Neural cell (in vitro differentiated cells): ENCODE results near the gene CRMP1. TPM values are rescaled to one million over a fixed set of nuclear protein-coding genes. Genes with fewer than 3 reads are reported as not detected.

ENCODE experiments used
- H2AFZ ChIP-seq: fragments of 200-600, 300-800 bp; sonication (generic), shearing (Covaris generic); 2 replicates; pipeline ENCODE4 v1.6.0; 2014; ENCODE audit warnings: low read depth, mild to moderate bottlenecking, antibody characterized with exemption, low read length, moderate library complexity
- H3F3A ChIP-seq: fragments of 200-600 bp; shearing (Covaris generic); 2 replicates; pipeline ENCODE4 v1.6.1; 2016; ENCODE audit warnings: mild to moderate bottlenecking, moderate library complexity, mixed read lengths, antibody characterized with exemption, low read length; ENCODE audit not compliant: insufficient read depth, poor library complexity, severe bottlenecking
- H3K27ac ChIP-seq: fragments of 200-600, 300-800 bp; sonication (generic), shearing (Covaris generic); 2 replicates; pipeline ENCODE4 v1.5.1; 2014; ENCODE audit warnings: mild to moderate bottlenecking, low read length, moderate library complexity
- H3K27me3 ChIP-seq: fragments of 300-800, 200-600 bp; sonication (generic), shearing (Covaris generic); 2 replicates; pipeline ENCODE4 v1.6.0; 2014; ENCODE audit warnings: mild to moderate bottlenecking, low read depth, low read length, moderate library complexity; ENCODE audit not compliant: insufficient read depth
- H3K36me3 ChIP-seq: fragments of 300-800, 200-600 bp; sonication (generic), shearing (Covaris generic); 2 replicates; pipeline ENCODE4 v1.5.1; 2014; ENCODE audit warnings: mild to moderate bottlenecking, antibody characterized with exemption, low read length, moderate library complexity; ENCODE audit not compliant: insufficient read depth
- H3K4me2 ChIP-seq: fragments of 300-800, 200-600 bp; sonication (generic), shearing (Covaris generic); 2 replicates; pipeline ENCODE4 v1.6.0; 2014; ENCODE audit warnings: mild to moderate bottlenecking, low read length
- H3K4me3 ChIP-seq: fragments of 300-800, 200-600 bp; sonication (generic), shearing (Covaris generic); 2 replicates; pipeline ENCODE4 v1.5.1; 2014; ENCODE audit warnings: mild to moderate bottlenecking, low read length, moderate library complexity
- H3K79me2 ChIP-seq: fragments of 200-600 bp; shearing (Covaris generic); replicated peaks from 2 replicates; pipeline ENCODE4 v1.6.0; 2014; ENCODE audit warnings: mild to moderate bottlenecking, low read length, moderate library complexity; ENCODE audit not compliant: insufficient read depth
- H3K9ac ChIP-seq: fragments of 300-800, 200-600 bp; sonication (generic), shearing (Covaris generic); 2 replicates; pipeline ENCODE4 v1.6.1; 2016; ENCODE audit warnings: mild to moderate bottlenecking, low read length, mixed read lengths
- H3K9me2 ChIP-seq: fragments of 200-600 bp; shearing (Covaris generic); 2 replicates; pipeline ENCODE4 v1.6.1; 2016; ENCODE audit warnings: mild to moderate bottlenecking, low read length, mixed read lengths; ENCODE audit not compliant: insufficient read depth
- H3K9me3 ChIP-seq: fragments of 200-600, 300-800 bp; sonication (generic), shearing (Covaris generic); 2 replicates; pipeline ENCODE4 v1.6.1; 2016; ENCODE audit warnings: mild to moderate bottlenecking, mixed run types, low read length, moderate library complexity, mixed read lengths
- H4K20me1 ChIP-seq: fragments of 200-600 bp; shearing (Covaris generic); 2 replicates; pipeline ENCODE4 v1.6.1; 2016; ENCODE audit warnings: mild to moderate bottlenecking, mixed run types; ENCODE audit not compliant: insufficient read depth
- EP300 ChIP-seq: fragments of 450-650 bp; conservative IDR thresholded peaks from 2 replicates; pipeline ENCODE4 v1.6.1; 2014; ENCODE audit warnings: antibody characterized with exemption, mild to moderate bottlenecking, moderate library complexity; ENCODE audit not compliant: poor library complexity, severe bottlenecking
- EZH2 ChIP-seq: fragments of 200-600, 300-800 bp; shearing (Covaris generic), sonication (generic); IDR thresholded peaks from 2 replicates; pipeline ENCODE4 v1.6.1; 2014; ENCODE audit warnings: antibody characterized with exemption, low read length, borderline replicate concordance, mild to moderate bottlenecking; ENCODE audit not compliant: insufficient read depth, poor library complexity, severe bottlenecking
- MXI1 ChIP-seq: fragments of 450-650 bp; conservative IDR thresholded peaks from 2 replicates; pipeline ENCODE4 v1.6.1; 2014; ENCODE audit warnings: antibody characterized with exemption, mild to moderate bottlenecking; ENCODE audit not compliant: poor library complexity, severe bottlenecking
- POLR2AphosphoS5 ChIP-seq: IDR thresholded peaks from 2 replicates; pipeline ENCODE4 v1.6.1; 2012
- RAD21 ChIP-seq: fragments of 450-650 bp; conservative IDR thresholded peaks from 2 replicates; pipeline ENCODE4 v1.6.1; 2014; ENCODE audit warnings: antibody characterized with exemption, mild to moderate bottlenecking, moderate library complexity
- SMC3 ChIP-seq: fragments of 450-650 bp; conservative IDR thresholded peaks from 2 replicates; pipeline ENCODE4 v1.6.1; 2014; ENCODE audit warnings: antibody characterized with exemption, mild to moderate bottlenecking, moderate library complexity; ENCODE audit not compliant: poor library complexity
- TAF1 ChIP-seq: IDR thresholded peaks from 2 replicates; pipeline ENCODE4 v1.6.1; 2012; ENCODE audit warnings: low read depth
- polyA plus RNA-seq: library from polyadenylated mRNA; depleted of rRNA; stranded (reverse); fragments of >200 nt; gene quantifications from 2 replicates; pipeline ENCODE4 v1.2.3, GENCODE V29; 2014
- TF ChIP-seq, protein P1 (sequence below): IDR thresholded peaks from 2 replicates; pipeline ENCODE4 v1.6.1; 2012; ENCODE audit warnings: borderline replicate concordance
- TF ChIP-seq, protein P2 (sequence below): fragments of 450-650 bp; IDR thresholded peaks from 2 replicates; pipeline ENCODE4 v1.5.1; 2014; ENCODE audit warnings: antibody characterized with exemption, mild to moderate bottlenecking, moderate library complexity; ENCODE audit not compliant: poor library complexity, severe bottlenecking

The CRMP1 gene
- polyA plus RNA-seq, 1 donor from 2014 or later: 642 TPM

DNA sequence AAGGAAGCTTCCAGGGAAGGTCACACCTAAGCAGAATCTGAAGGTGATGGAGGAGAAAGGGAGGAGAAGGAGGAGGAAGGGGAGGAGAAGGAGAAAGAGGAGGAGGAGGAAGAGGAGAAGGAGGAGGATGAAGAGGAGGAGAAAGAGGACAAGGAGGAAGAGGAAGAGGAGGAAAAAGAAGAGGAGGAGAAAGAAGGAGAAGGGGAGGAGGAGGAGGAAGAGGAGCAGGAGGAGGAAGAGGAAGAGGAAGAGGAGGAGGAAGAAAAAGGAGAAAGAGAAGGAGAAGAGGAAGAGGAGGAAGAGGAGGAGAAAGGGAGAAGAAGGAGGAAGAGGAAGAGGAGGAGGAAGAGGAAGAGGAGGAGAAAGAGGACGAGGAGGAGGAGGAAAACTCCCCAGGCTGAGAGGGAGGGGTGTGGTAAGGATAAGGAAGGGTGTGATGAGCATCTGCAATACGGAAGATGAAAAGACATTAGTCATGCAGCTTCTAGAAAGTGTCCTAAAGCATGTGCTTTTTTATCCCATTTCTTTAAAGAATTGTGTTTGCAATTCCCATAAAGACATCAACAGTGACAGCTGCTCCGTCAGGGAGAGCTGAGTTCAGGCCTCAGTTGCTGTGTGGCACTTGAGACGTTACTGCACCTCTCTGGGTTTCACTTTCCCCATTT, 41.1 kb downstream of the CRMP1 start:
- peak overlapping the region; percentile 50 for H3K27ac ChIP-seq
- TF ChIP-seq SMC3: no peak
- no peak for TF ChIP-seq MXI1
- TF ChIP-seq, protein P1, sequence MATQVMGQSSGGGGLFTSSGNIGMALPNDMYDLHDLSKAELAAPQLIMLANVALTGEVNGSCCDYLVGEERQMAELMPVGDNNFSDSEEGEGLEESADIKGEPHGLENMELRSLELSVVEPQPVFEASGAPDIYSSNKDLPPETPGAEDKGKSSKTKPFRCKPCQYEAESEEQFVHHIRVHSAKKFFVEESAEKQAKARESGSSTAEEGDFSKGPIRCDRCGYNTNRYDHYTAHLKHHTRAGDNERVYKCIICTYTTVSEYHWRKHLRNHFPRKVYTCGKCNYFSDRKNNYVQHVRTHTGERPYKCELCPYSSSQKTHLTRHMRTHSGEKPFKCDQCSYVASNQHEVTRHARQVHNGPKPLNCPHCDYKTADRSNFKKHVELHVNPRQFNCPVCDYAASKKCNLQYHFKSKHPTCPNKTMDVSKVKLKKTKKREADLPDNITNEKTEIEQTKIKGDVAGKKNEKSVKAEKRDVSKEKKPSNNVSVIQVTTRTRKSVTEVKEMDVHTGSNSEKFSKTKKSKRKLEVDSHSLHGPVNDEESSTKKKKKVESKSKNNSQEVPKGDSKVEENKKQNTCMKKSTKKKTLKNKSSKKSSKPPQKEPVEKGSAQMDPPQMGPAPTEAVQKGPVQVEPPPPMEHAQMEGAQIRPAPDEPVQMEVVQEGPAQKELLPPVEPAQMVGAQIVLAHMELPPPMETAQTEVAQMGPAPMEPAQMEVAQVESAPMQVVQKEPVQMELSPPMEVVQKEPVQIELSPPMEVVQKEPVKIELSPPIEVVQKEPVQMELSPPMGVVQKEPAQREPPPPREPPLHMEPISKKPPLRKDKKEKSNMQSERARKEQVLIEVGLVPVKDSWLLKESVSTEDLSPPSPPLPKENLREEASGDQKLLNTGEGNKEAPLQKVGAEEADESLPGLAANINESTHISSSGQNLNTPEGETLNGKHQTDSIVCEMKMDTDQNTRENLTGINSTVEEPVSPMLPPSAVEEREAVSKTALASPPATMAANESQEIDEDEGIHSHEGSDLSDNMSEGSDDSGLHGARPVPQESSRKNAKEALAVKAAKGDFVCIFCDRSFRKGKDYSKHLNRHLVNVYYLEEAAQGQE: no peak
- no peak for TF ChIP-seq EZH2
- TF ChIP-seq, protein P2, sequence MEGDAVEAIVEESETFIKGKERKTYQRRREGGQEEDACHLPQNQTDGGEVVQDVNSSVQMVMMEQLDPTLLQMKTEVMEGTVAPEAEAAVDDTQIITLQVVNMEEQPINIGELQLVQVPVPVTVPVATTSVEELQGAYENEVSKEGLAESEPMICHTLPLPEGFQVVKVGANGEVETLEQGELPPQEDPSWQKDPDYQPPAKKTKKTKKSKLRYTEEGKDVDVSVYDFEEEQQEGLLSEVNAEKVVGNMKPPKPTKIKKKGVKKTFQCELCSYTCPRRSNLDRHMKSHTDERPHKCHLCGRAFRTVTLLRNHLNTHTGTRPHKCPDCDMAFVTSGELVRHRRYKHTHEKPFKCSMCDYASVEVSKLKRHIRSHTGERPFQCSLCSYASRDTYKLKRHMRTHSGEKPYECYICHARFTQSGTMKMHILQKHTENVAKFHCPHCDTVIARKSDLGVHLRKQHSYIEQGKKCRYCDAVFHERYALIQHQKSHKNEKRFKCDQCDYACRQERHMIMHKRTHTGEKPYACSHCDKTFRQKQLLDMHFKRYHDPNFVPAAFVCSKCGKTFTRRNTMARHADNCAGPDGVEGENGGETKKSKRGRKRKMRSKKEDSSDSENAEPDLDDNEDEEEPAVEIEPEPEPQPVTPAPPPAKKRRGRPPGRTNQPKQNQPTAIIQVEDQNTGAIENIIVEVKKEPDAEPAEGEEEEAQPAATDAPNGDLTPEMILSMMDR: no peak
- no peak for TF ChIP-seq EP300
- no peak for TF ChIP-seq TAF1
- no peak for TF ChIP-seq POLR2AphosphoS5
- no peak for TF ChIP-seq RAD21
- H3F3A ChIP-seq: no peaks in the 10 kb centered on the region
- no peaks in the 10 kb centered on the region for H3K9me2 ChIP-seq
- no peak overlapping the region for H2AFZ ChIP-seq
- no peaks in the 10 kb centered on the region for H3K27me3 ChIP-seq
- H3K9ac ChIP-seq: no peak overlapping the region
- peaks cover 4% of the 10 kb centered on the region for H4K20me1 ChIP-seq
- H3K36me3 ChIP-seq: peaks cover 32% of the 10 kb centered on the region
- no peak overlapping the region for H3K4me3 ChIP-seq
- H3K4me2 ChIP-seq: no peak overlapping the region
- H3K79me2 ChIP-seq: peaks cover 12% of the 10 kb centered on the region
- no peaks in the 10 kb centered on the region for H3K9me3 ChIP-seq

DNA sequence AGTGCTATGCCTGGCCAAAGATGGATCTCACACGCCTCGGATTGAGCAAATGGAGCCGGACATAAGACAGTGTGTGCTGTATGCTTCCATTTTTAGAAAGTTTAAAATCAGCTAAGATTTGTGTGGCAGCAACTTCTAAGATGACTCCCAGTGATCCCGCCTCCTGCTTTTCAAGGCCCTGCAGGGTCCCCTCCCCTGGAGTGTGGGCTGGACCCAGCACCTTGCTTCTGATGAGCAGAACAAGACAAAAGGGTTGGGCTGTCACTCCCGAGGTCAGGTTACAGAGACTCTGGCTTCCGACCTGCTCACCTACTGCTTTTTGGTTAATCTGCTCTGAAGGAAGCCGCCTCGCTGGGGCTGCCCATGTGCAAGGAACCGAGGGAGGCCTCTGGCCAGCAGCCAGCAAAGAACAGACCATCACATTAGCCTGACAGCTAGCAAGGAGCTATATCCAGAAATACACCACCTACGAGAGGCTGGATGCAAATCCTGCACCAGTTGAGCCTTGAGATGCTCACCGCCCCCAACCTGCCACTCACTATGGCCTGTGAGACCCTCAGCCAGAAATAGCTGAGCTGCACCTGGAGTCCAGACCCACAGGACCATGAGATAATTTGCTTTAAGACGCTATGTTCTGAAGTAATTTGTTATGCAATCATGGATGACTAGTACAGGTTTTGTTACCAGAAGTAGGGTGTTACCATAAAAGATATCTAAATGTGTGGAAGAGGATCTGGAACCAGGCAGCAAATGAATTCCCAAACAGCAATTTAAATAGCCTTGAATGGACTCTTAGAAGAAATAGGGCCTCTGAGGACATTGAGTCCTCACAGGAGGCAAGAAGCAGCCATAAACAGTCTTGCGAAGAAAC, 47.6 kb downstream of the CRMP1 start:
- TF ChIP-seq, protein P1: no peak
- TF ChIP-seq SMC3 (no peak), POLR2AphosphoS5 (no peak), EP300 (no peak), EZH2 (no peak)
- H2AFZ ChIP-seq: no peak overlapping the region
- no peak overlapping the region for H3K9ac ChIP-seq
- peaks cover 27% of the 10 kb centered on the region for H3K36me3 ChIP-seq
- H4K20me1 ChIP-seq: peaks cover 4% of the 10 kb centered on the region
- H3K4me3 ChIP-seq: no peak overlapping the region
- no peak overlapping the region for H3K4me2 ChIP-seq
- H3K27ac ChIP-seq: no peak overlapping the region
- no peaks in the 10 kb centered on the region for H3K27me3 ChIP-seq
- H3K9me3 ChIP-seq: no peaks in the 10 kb centered on the region
- H3F3A ChIP-seq: no peaks in the 10 kb centered on the region
- H3K9me2 ChIP-seq: no peaks in the 10 kb centered on the region
- peaks cover 10% of the 10 kb centered on the region for H3K79me2 ChIP-seq
